Measurements from ENCODE around the gene ZNF467. TPM values are rescaled to one million over a fixed set of nuclear protein-coding genes. Genes with fewer than 3 reads are reported as not detected.

Gene ZNF467
- total RNA-seq, 1 experiment from 2014 or later: 18.1 TPM

- in situ Hi-C loops (cut with HindIII; ENCODE audit: low pct_unique_long_range_greater_than_20kb, low sequenced_read_pairs) (no loop called here), intact Hi-C loops (cut with micrococcal nuclease; ENCODE audit: unreplicated experiment) (no loop called here)
- no peaks in the 10 kb centered on the region for H3K4me1 ChIP-seq (ENCODE audit: control insufficient read depth, insufficient read depth, low read length)
- ATAC-seq (0 out of 2 replicates have a peak, but pooled peaks have one; percentile 22), DNase-seq (ENCODE audit: low read depth, low spot score) (no peak)
- no peak overlapping the region for H3K4me3 ChIP-seq (ENCODE audit: low read depth in 2 of 2, low read length in 2 of 2)
- no TSS peak for BruUV-seq (replicated peaks)
- TF ChIP-seq REST (IDR thresholded peaks at IDR 0.05; ENCODE audit: insufficient read depth in 1 of 2, low read depth in 2 of 2, low read length in 1 of 2) (no peak), CTCF (IDR thresholded peaks at IDR 0.05) (no peak), TCF7L2 (IDR thresholded peaks at IDR 0.05; ENCODE audit: low read depth, low read length) (no peak), SIN3A (IDR thresholded peaks at IDR 0.05; ENCODE audit: borderline replicate concordance, insufficient read depth, low read depth, low read length) (no peak), POLR2AphosphoS5 (IDR thresholded peaks at IDR 0.05; ENCODE audit: low read depth, low read length) (no peak)
- H3K27ac ChIP-seq (ENCODE audit: low read length): no peak overlapping the region
- ChIA-PET POLR2A (no interaction called here), CTCF (no interaction called here)
- no peaks in the 10 kb centered on the region for H3K27me3 ChIP-seq (ENCODE audit: control insufficient read depth, insufficient read depth, low read length)
- H3K9me3 ChIP-seq (ENCODE audit: control insufficient read depth, insufficient read depth, low read depth, low read length): no peaks in the 10 kb centered on the region
- no peaks in the 10 kb centered on the region for H3K36me3 ChIP-seq (ENCODE audit: control insufficient read depth, insufficient read depth, low read length)
Observed at GRCh38 chr7:149735779-149736477, 37.5 kb downstream of the ZNF467 start.

GRCh38 chr7:149735181-149735602 is 38.2 kb downstream of the ZNF467 start:
- ChIA-PET CTCF (no interaction called here), POLR2A (no interaction called here)
- H3K4me1 ChIP-seq (ENCODE audit: control insufficient read depth, insufficient read depth, low read length): no peaks in the 10 kb centered on the region
- H3K9me3 ChIP-seq (ENCODE audit: control insufficient read depth, insufficient read depth, low read depth, low read length): no peaks in the 10 kb centered on the region
- DNase-seq (ENCODE audit: low read depth, low spot score) (no peak), ATAC-seq (0 out of 2 replicates have a peak, but pooled peaks have one; percentile 11)
- in situ Hi-C loops (cut with HindIII; ENCODE audit: low pct_unique_long_range_greater_than_20kb, low sequenced_read_pairs) (no loop called here), intact Hi-C loops (cut with micrococcal nuclease; ENCODE audit: unreplicated experiment) (no loop called here)
- H3K27me3 ChIP-seq (ENCODE audit: control insufficient read depth, insufficient read depth, low read length): no peaks in the 10 kb centered on the region
- BruUV-seq (replicated peaks): no TSS peak
- H3K27ac ChIP-seq (ENCODE audit: low read length): no peak overlapping the region
- H3K4me3 ChIP-seq (ENCODE audit: low read depth in 2 of 2, low read length in 2 of 2): no peak overlapping the region
- no peaks in the 10 kb centered on the region for H3K36me3 ChIP-seq (ENCODE audit: control insufficient read depth, insufficient read depth, low read length)
- no peak for TF ChIP-seq TCF7L2 (IDR thresholded peaks at IDR 0.05; ENCODE audit: low read depth, low read length)
- TF ChIP-seq CTCF (IDR thresholded peaks at IDR 0.05): no peak
- no peak for TF ChIP-seq SIN3A (IDR thresholded peaks at IDR 0.05; ENCODE audit: borderline replicate concordance, insufficient read depth, low read depth, low read length)

Data from Panc1 (cell line).